Body of pancreas (tissue), 4 donors: Measurements from ENCODE around the gene KDM4C.

Experiments
- CTCF ChIP-seq, 7 experiments: fragments of 450-650 bp in 4 of 7; fragments of 200-600 bp in 3 of 7; sonication (generic) in 3 of 7; IDR thresholded peaks; one replicate each; pipeline ENCODE4 v1.5.1; 2016 to 2019; ENCODE audit warnings: antibody characterized with exemption in 7 of 7
- POLR2A ChIP-seq, 3 donors: fragments of 450-650 bp; IDR thresholded peaks; one replicate each; pipeline ENCODE4 v1.6.1; 2016; ENCODE audit warnings: antibody characterized with exemption in 3 of 3, mild to moderate bottlenecking in 2 of 3

- no peak for TF ChIP-seq CTCF (IDR thresholded peaks at IDR 0.05)
- no peak for TF ChIP-seq POLR2A (IDR thresholded peaks at IDR 0.05)
These were observed 392.5 kb downstream of the KDM4C start for GRCh38 chr9:7150153-7150890.
